H9 (cell line): ENCODE results near the gene L3MBTL1. TPM values are rescaled to one million over a fixed set of nuclear protein-coding genes. Genes with fewer than 3 reads are reported as not detected.

Source experiments
- DNase-seq: peaks from one replicate; pipeline ENCODE4 v3.0.0-alpha.2; 2017
- H2AFZ ChIP-seq: one replicate; pipeline ENCODE4 v1.6.1; 2013; ENCODE audit warnings: mild to moderate bottlenecking, low read length, control low read depth, moderate library complexity
- H2AK5ac ChIP-seq: 2 replicates; pipeline ENCODE4 v1.6.1; 2013; ENCODE audit warnings: low read length, control low read depth, mixed read lengths; ENCODE audit not compliant: insufficient read length
- H2BK120ac ChIP-seq: one replicate; pipeline ENCODE4 v1.6.1; 2013; ENCODE audit warnings: low read depth, mild to moderate bottlenecking, low read length, control low read depth, inconsistent platforms; ENCODE audit not compliant: poor library complexity, severe bottlenecking
- H2BK12ac ChIP-seq: 2 replicates; pipeline ENCODE4 v1.6.1; 2013; ENCODE audit warnings: low read length, control low read depth, mixed read lengths, low read depth; ENCODE audit not compliant: insufficient read length
- H2BK15ac ChIP-seq: 2 replicates; pipeline ENCODE4 v1.6.1; 2013; ENCODE audit warnings: low read depth, low read length, control low read depth
- H2BK20ac ChIP-seq: one replicate; pipeline ENCODE4 v1.6.1; 2013; ENCODE audit warnings: low read depth, mild to moderate bottlenecking, low read length, control low read depth, inconsistent platforms; ENCODE audit not compliant: poor library complexity, severe bottlenecking
- H2BK5ac ChIP-seq: 2 replicates; pipeline ENCODE4 v1.6.1; 2013; ENCODE audit warnings: low read length, control low read depth, mixed read lengths; ENCODE audit not compliant: insufficient read length
- H3K14ac ChIP-seq: 2 replicates; pipeline ENCODE4 v1.6.1; 2013; ENCODE audit warnings: low read length, control low read depth; ENCODE audit not compliant: insufficient read depth
- H3K18ac ChIP-seq: 2 replicates; pipeline ENCODE4 v1.6.1; 2013; ENCODE audit warnings: low read depth, mild to moderate bottlenecking, mixed read lengths, low read length, control low read depth; ENCODE audit not compliant: insufficient read length
- H3K23ac ChIP-seq: 2 replicates; pipeline ENCODE4 v1.6.1; 2013; ENCODE audit warnings: low read length, control low read depth, mixed read lengths, low read depth; ENCODE audit not compliant: insufficient read length
- H3K23me2 ChIP-seq: 2 replicates; pipeline ENCODE4 v1.6.1; 2013; ENCODE audit warnings: low read depth, mild to moderate bottlenecking, mixed read lengths, low read length, control low read depth; ENCODE audit not compliant: insufficient read length, poor library complexity, severe bottlenecking
- H3K27ac ChIP-seq: 2 replicates; pipeline ENCODE4 v1.5.1; 2013; ENCODE audit warnings: low read length, control low read depth, mixed read lengths, low read depth; ENCODE audit not compliant: insufficient read length
- H3K27me3 ChIP-seq: 2 replicates; pipeline ENCODE4 v1.6.1; 2013; ENCODE audit warnings: low read length, control low read depth, inconsistent platforms; ENCODE audit not compliant: insufficient read depth
- H3K4ac ChIP-seq: 2 replicates; pipeline ENCODE4 v1.6.1; 2013; ENCODE audit warnings: low read depth, mild to moderate bottlenecking, control low read depth, inconsistent platforms, low read length, moderate library complexity
- H3K4me1 ChIP-seq: 2 replicates; pipeline ENCODE4 v1.6.1; 2013; ENCODE audit warnings: low read length, control low read depth, inconsistent platforms; ENCODE audit not compliant: insufficient read depth
- H3K4me2 ChIP-seq: 2 replicates; pipeline ENCODE4 v1.6.1; 2013; ENCODE audit warnings: low read length, control low read depth, mixed read lengths; ENCODE audit not compliant: insufficient read length, insufficient read depth
- H3K56ac ChIP-seq: 2 replicates; pipeline ENCODE4 v1.6.1; 2013; ENCODE audit warnings: low read depth, mild to moderate bottlenecking, mixed read lengths, low read length, control low read depth; ENCODE audit not compliant: insufficient read length
- H3K79me1 ChIP-seq: 2 replicates; pipeline ENCODE4 v1.6.1; 2013; ENCODE audit warnings: low read depth, mild to moderate bottlenecking, moderate library complexity, low read length, control low read depth, inconsistent platforms; ENCODE audit not compliant: insufficient read depth, poor library complexity, severe bottlenecking
- H3K79me2 ChIP-seq: 2 replicates; pipeline ENCODE4 v1.6.1; 2013; ENCODE audit warnings: low read length, control low read depth, inconsistent platforms; ENCODE audit not compliant: insufficient read depth
- H3K9ac ChIP-seq: 2 replicates; pipeline ENCODE4 v1.6.1; 2013; ENCODE audit warnings: low read length, control low read depth, mixed read lengths; ENCODE audit not compliant: insufficient read length; ENCODE audit errors: extremely low read depth
- H3K9me3 ChIP-seq: one replicate; pipeline ENCODE4 v1.6.1; 2013; ENCODE audit warnings: low read depth, low read length, inconsistent platforms; ENCODE audit not compliant: control insufficient read depth
- H3T11ph ChIP-seq: one replicate; pipeline ENCODE4 v1.6.1; 2013; ENCODE audit warnings: mild to moderate bottlenecking, low read length, control low read depth, inconsistent platforms
- H4K20me1 ChIP-seq: one replicate; pipeline ENCODE4 v1.6.1; 2013; ENCODE audit not compliant: control insufficient read depth, insufficient read length, insufficient read depth
- H4K5ac ChIP-seq: 2 replicates; pipeline ENCODE4 v1.6.1; 2013; ENCODE audit warnings: low read depth, mild to moderate bottlenecking, mixed read lengths, low read length, control low read depth; ENCODE audit not compliant: insufficient read length
- H4K8ac ChIP-seq: replicated peaks from 2 replicates; pipeline ENCODE4 v1.6.1; 2013; ENCODE audit warnings: low read length, control low read depth, mixed read lengths, low read depth; ENCODE audit not compliant: insufficient read length
- H4K91ac ChIP-seq: 2 replicates; pipeline ENCODE4 v1.6.1; 2013; ENCODE audit warnings: low read depth, mild to moderate bottlenecking, moderate library complexity, mixed read lengths, low read length, control low read depth; ENCODE audit not compliant: insufficient read length
- H3K27ac Mint-ChIP-seq, 3 experiments: 2 replicates in 2 of 3; 3 replicates in 1 of 3; pipeline ENCODE4 v1.8.0; 2020 to 2021; ENCODE audit warnings: mixed read lengths in 3 of 3, mild to moderate bottlenecking in 1 of 3, moderate library complexity in 1 of 3
- H3K27me3 Mint-ChIP-seq: 2 replicates; pipeline ENCODE4 v1.8.0; 2021; ENCODE audit warnings: low read depth, mild to moderate bottlenecking, moderate library complexity, mixed read lengths
- H3K36me3 Mint-ChIP-seq, 3 experiments: 2 replicates in 2 of 3; 3 replicates in 1 of 3; pipeline ENCODE4 v1.8.0; 2020 to 2021; ENCODE audit warnings: low read depth in 3 of 3, mixed read lengths in 3 of 3; ENCODE audit not compliant: insufficient read depth in 1 of 3
- H3K4me1 Mint-ChIP-seq, 2 experiments: 2 replicates each; pipeline ENCODE4 v1.8.0; 2020; ENCODE audit warnings: mixed read lengths in 2 of 2
- H3K4me3 Mint-ChIP-seq, 2 experiments: 2 replicates in 1 of 2; 3 replicates in 1 of 2; pipeline ENCODE4 v1.8.0; 2020 to 2021; ENCODE audit warnings: mild to moderate bottlenecking in 2 of 2, mixed read lengths in 2 of 2, moderate library complexity in 1 of 2
- H3K9me3 Mint-ChIP-seq, 2 experiments: 2 replicates in 1 of 2; 3 replicates in 1 of 2; pipeline ENCODE4 v1.8.0; 2020; ENCODE audit warnings: mild to moderate bottlenecking in 2 of 2, mixed read lengths in 2 of 2, moderate library complexity in 1 of 2
- WGBS: extraction: QIAGEN DNeasy Blood & Tissue Kit; methylation state at CpG from one replicate; pipeline ENCODE4 v1.1.7; 2013; ENCODE audit warnings: missing lambda C conversion rate, low lambda C conversion rate, mixed read lengths; ENCODE audit not compliant: insufficient read length; ENCODE audit errors: extremely low coverage; 5-methylcytosine and 5-hydroxymethylcytosine counted together
- total RNA-seq: library from RNA; stranded (reverse); gene quantifications from 2 replicates; pipeline ENCODE4 v1.2.1, GENCODE V29; 2021
- TF ChIP-seq, protein P1 (sequence below): fragments of 200-600 bp; sonication (generic); conservative IDR thresholded peaks from 3 replicates; pipeline ENCODE4 v1.8.0; 2021; ENCODE audit warnings: antibody characterized with exemption, mild to moderate bottlenecking

L3MBTL1 gene
- total RNA-seq, 1 experiment from 2014 or later = 19.9 TPM

DNA sequence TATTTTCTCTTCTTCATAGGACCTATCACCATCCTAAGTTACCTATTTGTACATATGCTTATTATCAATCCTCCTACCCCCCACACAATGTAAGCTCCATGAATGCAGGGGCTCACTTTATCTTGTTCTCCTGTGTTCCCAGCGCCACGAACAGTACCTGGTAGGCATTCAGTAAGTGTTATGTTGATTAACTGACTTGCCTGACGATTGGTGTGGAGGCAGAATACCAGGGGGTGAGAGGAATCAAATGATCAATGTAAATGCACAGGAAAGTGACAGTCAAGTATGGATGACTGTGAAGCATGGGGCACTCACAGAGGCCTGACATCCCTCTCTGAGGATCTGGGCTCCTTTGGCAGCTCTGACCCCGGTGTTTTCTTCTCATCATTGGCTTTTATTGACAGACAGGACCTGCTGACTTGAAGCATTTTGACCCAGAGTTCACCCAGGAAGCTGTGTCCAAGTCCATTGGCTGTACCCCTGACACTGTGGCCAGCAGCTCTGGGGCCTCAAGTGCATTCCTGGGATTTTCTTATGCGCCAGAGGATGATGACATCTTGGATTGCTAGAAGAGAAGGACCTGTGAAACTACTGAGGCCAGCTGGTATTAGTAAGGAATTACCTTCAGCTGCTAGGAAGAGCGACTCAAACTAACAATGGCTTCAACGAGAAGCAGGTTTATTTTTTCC is 77.1 kb downstream of the L3MBTL1 start:
- Histone ChIP-seq H3T11ph (no peak overlapping the region), H2BK5ac (no peak overlapping the region), H4K8ac (no peak overlapping the region), H3K56ac (no peak overlapping the region), H2BK12ac (no peak overlapping the region), H4K91ac (no peak overlapping the region), H2AFZ (no peak overlapping the region), H2BK20ac (no peak overlapping the region), H2BK15ac (no peak overlapping the region), H3K18ac (no peak overlapping the region), H3K23ac (no peak overlapping the region), H3K27me3 (no peaks in the 10 kb centered on the region), H3K9me3 (no peaks in the 10 kb centered on the region), H3K4ac (no peak overlapping the region), H2AK5ac (no peak overlapping the region), H3K4me2 (no peak overlapping the region), H2BK120ac (no peak overlapping the region), H4K5ac (no peak overlapping the region), H3K79me2 (no peaks in the 10 kb centered on the region), H3K27ac (no peak overlapping the region), H3K4me1 (no peaks in the 10 kb centered on the region; the same call in 1 of the 2 replicates), H3K23me2 (no peaks in the 10 kb centered on the region), H3K79me1 (no peaks in the 10 kb centered on the region), H4K20me1 (no peaks in the 10 kb centered on the region), H3K9ac (no peak overlapping the region), H3K14ac (no peak overlapping the region)
- no CpG with 5 or more reads among the region's 7 CpGs for WGBS
- H3K4me3 Mint-ChIP-seq = no peak overlapping the region; a peak in 1 of 5 replicates
- no peaks in the 10 kb centered on the region for H3K36me3 Mint-ChIP-seq
- H3K9me3 Mint-ChIP-seq = no peaks in the 10 kb centered on the region
- peaks cover 14 to 18% of the 10 kb centered on the region in 2 experiments for H3K4me1 Mint-ChIP-seq
- TF ChIP-seq, protein P1, sequence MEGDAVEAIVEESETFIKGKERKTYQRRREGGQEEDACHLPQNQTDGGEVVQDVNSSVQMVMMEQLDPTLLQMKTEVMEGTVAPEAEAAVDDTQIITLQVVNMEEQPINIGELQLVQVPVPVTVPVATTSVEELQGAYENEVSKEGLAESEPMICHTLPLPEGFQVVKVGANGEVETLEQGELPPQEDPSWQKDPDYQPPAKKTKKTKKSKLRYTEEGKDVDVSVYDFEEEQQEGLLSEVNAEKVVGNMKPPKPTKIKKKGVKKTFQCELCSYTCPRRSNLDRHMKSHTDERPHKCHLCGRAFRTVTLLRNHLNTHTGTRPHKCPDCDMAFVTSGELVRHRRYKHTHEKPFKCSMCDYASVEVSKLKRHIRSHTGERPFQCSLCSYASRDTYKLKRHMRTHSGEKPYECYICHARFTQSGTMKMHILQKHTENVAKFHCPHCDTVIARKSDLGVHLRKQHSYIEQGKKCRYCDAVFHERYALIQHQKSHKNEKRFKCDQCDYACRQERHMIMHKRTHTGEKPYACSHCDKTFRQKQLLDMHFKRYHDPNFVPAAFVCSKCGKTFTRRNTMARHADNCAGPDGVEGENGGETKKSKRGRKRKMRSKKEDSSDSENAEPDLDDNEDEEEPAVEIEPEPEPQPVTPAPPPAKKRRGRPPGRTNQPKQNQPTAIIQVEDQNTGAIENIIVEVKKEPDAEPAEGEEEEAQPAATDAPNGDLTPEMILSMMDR = no peak
- no peak for DNase-seq
- peaks cover 2% of the 10 kb centered on the region; the same call in 1 of the 2 replicates for H3K27me3 Mint-ChIP-seq
- peak overlapping the region in 2 of 3 experiments; percentile 3 to 16; a peak in 2 of 7 replicates for H3K27ac Mint-ChIP-seq
